ENCODE results near the gene XYLT1. TPM values are rescaled to one million over a fixed set of nuclear protein-coding genes. Genes with fewer than 3 reads are reported as not detected.

XYLT1 gene
- total RNA-seq, 1 experiment from 2014 or later = 1.7 TPM

- BruUV-seq (replicated peaks) = no TSS peak
- ChIA-PET CTCF (no interaction called here), POLR2A (ENCODE audit: unreplicated experiment) (no interaction called here)
- Histone ChIP-seq H3K9me3 (ENCODE audit: insufficient read depth, low read depth) (no peaks in the 10 kb centered on the region), H4K20me1 (ENCODE audit: insufficient read depth) (no peaks in the 10 kb centered on the region), H3F3A (ENCODE audit: insufficient read depth, low read depth) (no peaks in the 10 kb centered on the region), H3K27ac (no peak overlapping the region), H2AFZ (no peak overlapping the region), H3K36me3 (ENCODE audit: low read depth) (no peaks in the 10 kb centered on the region), H3K4me3 (no peak overlapping the region), H3K27me3 (ENCODE audit: insufficient read depth, low read depth) (peaks cover 27% of the 10 kb centered on the region), H3K4me1 (replicated peaks; ENCODE audit: insufficient read depth) (no peaks in the 10 kb centered on the region), H3K4me2 (no peak overlapping the region), H3K9me2 (ENCODE audit: insufficient read depth) (no peaks in the 10 kb centered on the region), H3K79me2 (ENCODE audit: low read depth) (no peaks in the 10 kb centered on the region)
- no peak for DNase-seq
- TF ChIP-seq EZH2 (IDR thresholded peaks at IDR 0.05; ENCODE audit: low read depth) (no peak), CTCF (conservative IDR thresholded peaks at IDR 0.05) (no peak)
- intact Hi-C loops (cut with micrococcal nuclease; ENCODE audit: unreplicated experiment) = no loop called here
Observed at GRCh38 chr16:17067882-17068281, 402.9 kb downstream of the XYLT1 start.

GRCh38 chr16:17063201-17064139 lies 407.3 kb downstream of the XYLT1 start:
- POLR2A ChIA-PET (ENCODE audit: unreplicated experiment) = no interaction called here
- Histone ChIP-seq H3K4me2 (no peak overlapping the region), H4K20me1 (ENCODE audit: insufficient read depth) (no peaks in the 10 kb centered on the region), H3K4me1 (replicated peaks; ENCODE audit: insufficient read depth) (no peaks in the 10 kb centered on the region), H3K4me3 (no peak overlapping the region), H3K9me3 (ENCODE audit: insufficient read depth, low read depth) (no peaks in the 10 kb centered on the region), H3K36me3 (ENCODE audit: low read depth) (no peaks in the 10 kb centered on the region), H3K79me2 (ENCODE audit: low read depth) (no peaks in the 10 kb centered on the region), H2AFZ (no peak overlapping the region), H3F3A (ENCODE audit: insufficient read depth, low read depth) (no peaks in the 10 kb centered on the region), H3K9me2 (ENCODE audit: insufficient read depth) (no peaks in the 10 kb centered on the region), H3K27me3 (ENCODE audit: insufficient read depth, low read depth) (peaks cover 23% of the 10 kb centered on the region), H3K27ac (no peak overlapping the region)
- no TSS peak for BruUV-seq (replicated peaks)
- CTCF ChIA-PET = no interaction called here
- intact Hi-C loops (cut with micrococcal nuclease; ENCODE audit: unreplicated experiment) = no loop called here
- DNase-seq = no peak
- TF ChIP-seq CTCF (conservative IDR thresholded peaks at IDR 0.05) = no peak
- TF ChIP-seq EZH2 (IDR thresholded peaks at IDR 0.05; ENCODE audit: low read depth) = no peak

- intact Hi-C loops (cut with micrococcal nuclease; ENCODE audit: unreplicated experiment) = no loop called here
- Histone ChIP-seq H3K36me3 (ENCODE audit: low read depth) (no peaks in the 10 kb centered on the region), H3K27ac (no peak overlapping the region), H3F3A (ENCODE audit: insufficient read depth, low read depth) (no peaks in the 10 kb centered on the region), H4K20me1 (ENCODE audit: insufficient read depth) (no peaks in the 10 kb centered on the region), H3K4me3 (no peak overlapping the region), H2AFZ (no peak overlapping the region), H3K4me1 (replicated peaks; ENCODE audit: insufficient read depth) (no peaks in the 10 kb centered on the region), H3K9me3 (ENCODE audit: insufficient read depth, low read depth) (no peaks in the 10 kb centered on the region), H3K9me2 (ENCODE audit: insufficient read depth) (no peaks in the 10 kb centered on the region), H3K79me2 (ENCODE audit: low read depth) (no peaks in the 10 kb centered on the region), H3K27me3 (ENCODE audit: insufficient read depth, low read depth) (peaks cover 23% of the 10 kb centered on the region), H3K4me2 (no peak overlapping the region)
- ChIA-PET CTCF (no interaction called here), POLR2A (ENCODE audit: unreplicated experiment) (no interaction called here)
- no TSS peak for BruUV-seq (replicated peaks)
- TF ChIP-seq EZH2 (IDR thresholded peaks at IDR 0.05; ENCODE audit: low read depth) (no peak), CTCF (conservative IDR thresholded peaks at IDR 0.05) (no peak)
- no peak for DNase-seq
Observed at GRCh38 chr16:17062676-17063075, 408.1 kb downstream of the XYLT1 start.

Measured in PC-9 (cell line).